A549 treated with GW870086 at 1 μM for 4 hours (cell line): ENCODE results near the gene RFXANK. TPM values are rescaled to one million over a fixed set of nuclear protein-coding genes. Genes with fewer than 3 reads are reported as not detected.

Source experiments
- total RNA-seq: library from RNA; stranded (reverse); fragments of 200-300 nt; extraction: Qiagen RNA extraction; gene quantifications from 5 replicates; pipeline ENCODE4 v1.2.3, GENCODE V29; 2022; ENCODE audit warnings: low read depth

The RFXANK gene, protein sequence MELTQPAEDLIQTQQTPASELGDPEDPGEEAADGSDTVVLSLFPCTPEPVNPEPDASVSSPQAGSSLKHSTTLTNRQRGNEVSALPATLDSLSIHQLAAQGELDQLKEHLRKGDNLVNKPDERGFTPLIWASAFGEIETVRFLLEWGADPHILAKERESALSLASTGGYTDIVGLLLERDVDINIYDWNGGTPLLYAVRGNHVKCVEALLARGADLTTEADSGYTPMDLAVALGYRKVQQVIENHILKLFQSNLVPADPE
- 35.0 to 55.0 TPM (median 48.3 TPM) in 5 replicates for total RNA-seq

GRCh38 chr19:19192078-19192882, at the start of gene RFXANK, which contains the start of gene BORCS8:
TSS of gene RFXANK (plus strand) at chr19:19192258. CDS start at chr19:19193947, 1,689 bp downstream.
TSS of gene BORCS8 (minus strand) at chr19:19192152. CDS start at chr19:19192117, 35 bp downstream.

DNA sequence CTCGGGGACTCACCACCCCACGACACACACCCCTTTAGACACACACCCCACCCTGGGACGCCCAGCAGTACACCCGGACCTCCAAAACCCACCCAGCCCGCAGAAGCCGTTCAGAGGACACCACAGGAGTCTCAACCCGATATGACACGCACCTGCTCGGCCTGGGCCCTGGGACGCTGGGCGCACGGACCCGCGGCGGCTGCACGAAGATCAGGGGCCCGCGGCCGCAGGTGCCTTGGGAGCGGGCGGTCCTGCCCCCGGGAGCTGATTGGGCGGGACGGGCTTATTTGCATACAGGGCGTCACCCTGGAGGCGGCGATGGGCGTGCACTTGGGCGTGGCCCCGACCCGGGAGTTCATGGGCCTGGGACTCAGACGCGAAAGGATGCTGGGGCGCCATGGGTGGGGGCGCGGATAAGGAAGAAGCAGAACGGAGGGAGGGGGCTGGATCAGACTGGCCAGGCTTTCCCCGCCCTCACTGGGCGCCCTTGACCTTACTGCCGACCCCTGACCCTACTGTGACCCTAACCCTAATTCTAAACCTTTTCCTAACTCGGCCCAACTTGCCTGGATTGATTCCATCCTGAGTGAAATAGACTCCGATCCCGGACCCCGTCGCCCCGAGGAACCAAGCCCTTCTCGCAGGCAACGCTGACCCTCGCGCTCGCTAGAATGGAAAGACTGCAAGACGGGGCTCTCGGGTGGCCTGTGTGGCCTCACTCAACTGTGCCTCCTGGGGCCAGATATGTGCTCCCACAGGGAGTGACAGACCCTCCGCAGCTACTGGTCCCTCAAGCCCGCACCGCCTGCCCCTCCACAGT, 21.8 kb upstream of the RFXANK start, which contains the start of gene MEF2B:
Gene MEF2B, minus strand, starts transcription at position 211 of the 820 bp plus-strand sequence. CDS start 19,528 bp downstream, outside the sequence.

GRCh38 chr19:19203012-19203856, 11.2 kb downstream of the RFXANK start, which contains the start of gene NR2C2AP:
TSS of gene NR2C2AP (minus strand) at chr19:19203414. CDS start at chr19:19203060, 354 bp downstream.

DNA sequence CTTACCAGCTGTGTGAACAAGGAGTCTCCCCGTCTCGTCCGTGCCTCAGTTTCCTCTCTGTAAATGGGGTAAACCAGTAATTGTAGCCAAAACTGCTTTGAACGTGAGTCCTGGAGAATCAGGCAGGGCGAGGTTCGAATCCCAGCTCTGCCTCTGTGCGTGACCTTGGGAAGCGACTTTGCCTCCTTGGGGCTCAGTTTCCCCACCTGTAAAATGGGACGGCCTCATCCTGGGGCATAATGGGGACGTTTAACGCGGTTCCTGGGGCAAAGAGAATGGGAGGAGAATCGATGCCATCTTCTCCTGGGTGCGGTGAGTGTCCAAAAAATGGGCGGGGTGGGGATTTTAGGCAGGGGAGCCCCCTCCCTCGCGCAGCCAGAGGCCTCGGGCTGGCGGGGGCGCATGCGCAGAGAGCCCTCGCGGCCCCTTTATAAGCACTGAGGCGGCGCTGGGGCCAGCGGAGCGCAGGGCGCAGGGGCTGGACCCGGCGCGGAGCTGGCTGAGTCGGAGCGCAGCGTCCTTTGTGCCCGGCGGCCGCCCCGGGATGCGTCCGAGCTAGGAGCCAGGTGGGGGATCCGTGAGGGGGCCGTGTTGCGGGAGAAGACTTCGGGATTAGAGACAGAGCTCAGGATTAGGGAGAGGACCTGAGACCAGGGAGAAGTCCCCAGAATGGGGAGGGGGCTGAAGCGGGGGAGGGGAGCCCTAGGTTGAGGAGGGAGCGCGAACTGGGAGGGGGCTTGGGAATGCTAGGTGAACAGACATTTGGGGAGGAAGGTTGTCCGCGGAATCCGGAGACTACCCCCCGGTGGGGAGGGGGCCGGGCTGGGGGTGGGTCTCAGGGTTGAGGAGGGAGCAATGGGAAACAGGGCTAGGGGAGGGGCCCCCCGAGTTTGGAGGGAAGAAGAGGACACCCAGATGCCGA, 19.7 kb downstream of the RFXANK start, which contains the start of gene NCAN:
Gene NCAN, plus strand, starts transcription at position 460 of the 922 bp plus-strand sequence. CDS start 4,996 bp downstream, outside the sequence.

Other genes with a start within 250 kb of the RFXANK start
- gene SUGP2, start 158.7 kb upstream of the RFXANK start, total RNA-seq: 21.2 to 36.2 TPM (median 31.9 TPM) in 5 replicates
- gene ARMC6, start 158.7 kb upstream of the RFXANK start, total RNA-seq: 23.2 to 28.4 TPM (median 27.8 TPM) in 5 replicates
- 0.47 to 0.88 TPM (median 0.73 TPM) in 5 replicates for gene SLC25A42, start 128.3 kb upstream of the RFXANK start, total RNA-seq
- gene TMEM161A, start 53.8 kb upstream of the RFXANK start, total RNA-seq: 19.9 to 27.6 TPM (median 24.3 TPM) in 5 replicates
- 0.30 to 0.94 TPM (median 0.49 TPM) in 5 replicates for gene MEF2B, start 22.0 kb upstream of the RFXANK start, total RNA-seq
- gene BORCS8, start 106 bp upstream of the RFXANK start, total RNA-seq: 9.1 to 14.1 TPM (median 12.1 TPM) in 5 replicates
- gene NR2C2AP, start 11.2 kb downstream of the RFXANK start, total RNA-seq: 25.9 to 31.7 TPM (median 29.6 TPM) in 5 replicates
- 0.03 to 0.17 TPM (median 0.07 TPM) in 3 of 5 replicates, not detected in the others for gene NCAN, start 19.7 kb downstream of the RFXANK start, total RNA-seq
- 0.24 to 1.1 TPM (median 0.57 TPM) in 5 replicates for gene TM6SF2, start 81.0 kb downstream of the RFXANK start, total RNA-seq
- 21.5 to 25.6 TPM (median 23.6 TPM) in 5 replicates for gene SUGP1, start 128.3 kb downstream of the RFXANK start, total RNA-seq
- gene MAU2, start 128.6 kb downstream of the RFXANK start, total RNA-seq: 10.2 to 14.8 TPM (median 12.8 TPM) in 5 replicates
- gene GATAD2A, start 213.4 kb downstream of the RFXANK start, total RNA-seq: 39.2 to 50.1 TPM (median 46.6 TPM) in 5 replicates